ENCODE measurements around the gene SYT7. TPM values are rescaled to one million over a fixed set of nuclear protein-coding genes. Genes with fewer than 3 reads are reported as not detected.

The SYT7 gene
- total and polyA plus RNA-seq, 9 donors: 0.24 to 4.9 (median 1.7) TPM

GRCh38 chr11:61507962-61508861, 72.7 kb downstream of the SYT7 start, which contains the start of gene LRRC10B:
Gene LRRC10B, plus strand, starts transcription at chr11:61508749. Its CDS starts 250 bp downstream, at chr11:61508999.
- H3K27me3 ChIP-seq: peaks cover 3% of the 10 kb centered on the region
- TF ChIP-seq EP300 (IDR thresholded peaks at IDR 0.05) (no peak), CTCF (IDR thresholded peaks at IDR 0.05) (no peak), POLR2A (IDR thresholded peaks at IDR 0.05) (no peak)
- 2 to 6% (median 4%) methylated on average over 37 to 74 of the region's 74 CpGs for WGBS, 3 donors

GRCh38 chr11:61507012-61507768, 73.7 kb downstream of the SYT7 start:
- 65 to 71% (median 70%) methylated on average over 14 of the region's 14 CpGs for WGBS, 3 donors
- Histone ChIP-seq H3K9me3 (no peaks in the 10 kb centered on the region), H3K27me3 (peaks cover 3% of the 10 kb centered on the region), H3K27ac (no peak overlapping the region), H3K4me3 (no peak overlapping the region), H3K36me3 (no peaks in the 10 kb centered on the region), H3K4me1 (ENCODE audit: insufficient read depth) (peaks cover 2% of the 10 kb centered on the region)
- intact Hi-C loops (cut with DNase I): no loop called here
- no peak for DNase-seq
- TF ChIP-seq EP300 (IDR thresholded peaks at IDR 0.05) (no peak), CTCF (IDR thresholded peaks at IDR 0.05) (no peak), POLR2A (IDR thresholded peaks at IDR 0.05) (no peak)

More at GRCh38 chr11:61507962-61508861, 72.7 kb downstream of the SYT7 start, which contains the start of gene LRRC10B:
- Histone ChIP-seq H3K27ac (peak within 1 kb of the TSS in 1 of 2 donors; percentile 8), H3K4me3 (no peak within 1 kb of the TSS), H3K4me1 (ENCODE audit: insufficient read depth) (peaks cover 2% of the 10 kb centered on the region), H3K9me3 (no peaks in the 10 kb centered on the region), H3K36me3 (no peaks in the 10 kb centered on the region)
- intact Hi-C loops (cut with DNase I): loop anchor here in 1 of 4 donors (2.0 kb wide), 1 partner anchor 29 kb away; no protein-coding TSS in a partner anchor
- no peak for DNase-seq

GRCh38 chr11:61505640-61506155, 75.2 kb downstream of the SYT7 start:
- Histone ChIP-seq H3K4me1 (ENCODE audit: insufficient read depth) (peaks cover 2% of the 10 kb centered on the region), H3K4me3 (no peak overlapping the region), H3K36me3 (no peaks in the 10 kb centered on the region), H3K27me3 (peaks cover 3% of the 10 kb centered on the region), H3K27ac (no peak overlapping the region), H3K9me3 (no peaks in the 10 kb centered on the region)
- intact Hi-C loops (cut with DNase I): no loop called here
- TF ChIP-seq CTCF (IDR thresholded peaks at IDR 0.05) (no peak), POLR2A (IDR thresholded peaks at IDR 0.05) (no peak), EP300 (IDR thresholded peaks at IDR 0.05) (no peak)
- 63 to 70% (median 70%) methylated on average over 10 of the region's 10 CpGs for WGBS, 3 donors
- no peak for DNase-seq

GRCh38 chr11:61505106-61505505, 75.8 kb downstream of the SYT7 start:
- TF ChIP-seq POLR2A (IDR thresholded peaks at IDR 0.05) (no peak), EP300 (IDR thresholded peaks at IDR 0.05) (no peak), CTCF (IDR thresholded peaks at IDR 0.05) (no peak)
- H3K27ac ChIP-seq: no peak overlapping the region
- peaks cover 2% of the 10 kb centered on the region for H3K4me1 ChIP-seq (ENCODE audit: insufficient read depth)
- intact Hi-C loops (cut with DNase I): no loop called here
- H3K36me3 ChIP-seq: no peaks in the 10 kb centered on the region
- WGBS, 3 donors: 85 to 91% (median 89%) methylated on average over 5 of the region's 5 CpGs
- no peak for DNase-seq
- no peak overlapping the region for H3K4me3 ChIP-seq
- H3K27me3 ChIP-seq: peaks cover 3% of the 10 kb centered on the region
- no peaks in the 10 kb centered on the region for H3K9me3 ChIP-seq
